Small intestine (tissue), 7 donors: ENCODE data around the gene SLC26A2. TPM values are rescaled to one million over a fixed set of nuclear protein-coding genes. Genes with fewer than 3 reads are reported as not detected.

Experiments
- DNase-seq, 2 donors: peaks; one replicate each; pipeline versions ENCODE4 v3.0.0 to v3.0.0-alpha.2; 2013
- FAIRE-seq: peaks from 2 replicates; lab custom pipeline; 2012; peaks lifted over from hg19 to GRCh38; lab: Jason Lieb, UNC
- H3K27ac ChIP-seq, 3 donors: one replicate each; pipeline ENCODE4 v1.5.1; 2013; ENCODE audit warnings: low read length in 2 of 3, mild to moderate bottlenecking in 2 of 3, control low read depth in 1 of 3, inconsistent platforms in 1 of 3, low read depth in 1 of 3, moderate library complexity in 1 of 3
- H3K27me3 ChIP-seq, 3 donors: one replicate each; pipeline ENCODE4 v1.6.1; 2013; ENCODE audit warnings: low read length in 3 of 3, inconsistent platforms in 1 of 3; ENCODE audit not compliant: control insufficient read depth in 3 of 3, insufficient read depth in 3 of 3
- H3K36me3 ChIP-seq, 3 donors: one replicate each; pipeline ENCODE4 v1.6.1; 2013; ENCODE audit warnings: low read length in 3 of 3, inconsistent platforms in 1 of 3, low read depth in 1 of 3, mild to moderate bottlenecking in 1 of 3, moderate library complexity in 1 of 3; ENCODE audit not compliant: control insufficient read depth in 3 of 3, insufficient read depth in 2 of 3
- H3K4me1 ChIP-seq, 3 donors: one replicate each; pipeline ENCODE4 v1.6.1; 2013; ENCODE audit warnings: low read length in 2 of 3, inconsistent platforms in 1 of 3, low read depth in 1 of 3, mild to moderate bottlenecking in 1 of 3, moderate library complexity in 1 of 3; ENCODE audit not compliant: control insufficient read depth in 3 of 3, insufficient read depth in 2 of 3
- H3K4me3 ChIP-seq, 3 donors: one replicate each; pipeline ENCODE4 v1.5.1; 2013; ENCODE audit warnings: low read length in 3 of 3, control low read depth in 1 of 3, inconsistent platforms in 1 of 3, low read depth in 1 of 3, mild to moderate bottlenecking in 1 of 3, moderate library complexity in 1 of 3
- H3K9me3 ChIP-seq, 2 donors: one replicate each; pipeline ENCODE4 v1.6.1; 2013; ENCODE audit warnings: low read depth in 1 of 2, low read length in 1 of 2; ENCODE audit not compliant: control insufficient read depth in 2 of 2, insufficient read depth in 1 of 2
- WGBS, 3 donors: extraction: QIAGEN DNeasy Blood & Tissue Kit; methylation state at CpG; one replicate each; pipeline ENCODE4 v1.1.7; 2013; 5-methylcytosine and 5-hydroxymethylcytosine counted together
- polyA plus RNA-seq, 4 donors: library from polyadenylated mRNA; stranded (reverse) in 3 of 4; unstranded in 1 of 4; fragments of 200-250 nt in 3 of 4; fragments of 120-200 nt in 1 of 4; gene quantifications; one replicate each; pipeline versions ENCODE4 v1.2.1 to v1.2.3, GENCODE V29; 2013
- donor health status: healthy with polysubstance abuse.
- donor health status: control.
- donor health status: control.
- donor health status: Bipolar disorder and iron deficiency.
- donor health status: healthy.

Gene SLC26A2
- polyA plus RNA-seq, 4 donors = 2.7 to 155 (median 5.5) TPM

- H3K9me3 ChIP-seq = no peaks in the 10 kb centered on the region
- H3K27me3 ChIP-seq = no peaks in the 10 kb centered on the region
- H3K36me3 ChIP-seq = no peaks in the 10 kb centered on the region
- DNase-seq (no peak), FAIRE-seq (no peak)
- WGBS, 3 donors = 76 to 90% (median 81%) methylated on average over 25 of the region's 25 CpGs
- H3K27ac ChIP-seq = no peak overlapping the region
- no peak overlapping the region for H3K4me3 ChIP-seq
- peaks cover 0 to 11% (median 0%) of the 10 kb centered on the region in 3 donors for H3K4me1 ChIP-seq
Measured at GRCh38 chr5:149932445-149933350, 27.9 kb upstream of the SLC26A2 start.

- Histone ChIP-seq H3K9me3 (no peaks in the 10 kb centered on the region), H3K4me3 (no peak overlapping the region), H3K27ac (no peak overlapping the region), H3K27me3 (no peaks in the 10 kb centered on the region), H3K4me1 (peaks cover 0 to 34% (median 0%) of the 10 kb centered on the region in 3 donors), H3K36me3 (no peaks in the 10 kb centered on the region)
- FAIRE-seq = no peak
- no peak for DNase-seq
- 77 to 89% (median 89%) methylated on average over 8 of the region's 8 CpGs for WGBS, 3 donors
Measured at GRCh38 chr5:149935431-149935901, 25.1 kb upstream of the SLC26A2 start.

- peaks cover 0 to 35% (median 0%) of the 10 kb centered on the region in 3 donors for H3K4me1 ChIP-seq
- no peak overlapping the region for H3K4me3 ChIP-seq
- FAIRE-seq (no peak), DNase-seq (no peak)
- H3K9me3 ChIP-seq = no peaks in the 10 kb centered on the region
- no peak overlapping the region for H3K27ac ChIP-seq
- WGBS, 3 donors = 76 to 86% (median 85%) methylated on average over 1 of the region's 1 CpG
- no peaks in the 10 kb centered on the region for H3K36me3 ChIP-seq
- H3K27me3 ChIP-seq = no peaks in the 10 kb centered on the region
Measured at GRCh38 chr5:149936044-149936699, 24.4 kb upstream of the SLC26A2 start.

- peaks cover 0 to 40% (median 0%) of the 10 kb centered on the region in 3 donors for H3K4me1 ChIP-seq
- no peak overlapping the region for H3K4me3 ChIP-seq
- H3K9me3 ChIP-seq = no peaks in the 10 kb centered on the region
- no peak for FAIRE-seq
- WGBS, 3 donors = 85 to 93% (median 90%) methylated on average over 3 of the region's 3 CpGs
- no peaks in the 10 kb centered on the region for H3K36me3 ChIP-seq
- no peak for DNase-seq
- no peak overlapping the region for H3K27ac ChIP-seq
- no peaks in the 10 kb centered on the region for H3K27me3 ChIP-seq
Measured at GRCh38 chr5:149936700-149937091, 23.9 kb upstream of the SLC26A2 start.

DNA sequence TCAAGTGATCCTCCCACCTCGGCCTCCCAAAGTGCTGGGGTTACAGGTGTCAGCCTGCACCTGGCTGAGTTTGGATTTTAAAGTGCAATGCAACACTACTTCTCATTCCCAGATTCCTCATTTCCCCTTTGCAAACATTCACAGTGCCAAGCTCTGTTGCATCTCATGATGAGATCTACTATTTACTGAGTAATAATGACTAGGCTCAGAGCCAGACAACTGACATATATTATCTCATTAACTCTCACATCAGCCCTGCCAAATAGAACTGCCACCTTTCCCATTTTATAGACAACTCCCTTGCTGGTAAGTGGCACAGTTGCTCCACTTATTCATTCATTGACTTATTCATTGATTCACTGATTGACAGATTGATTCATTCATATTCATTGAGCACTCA, 22.9 kb upstream of the SLC26A2 start:
- Histone ChIP-seq H3K4me1 (peaks cover 0 to 49% (median 0%) of the 10 kb centered on the region in 3 donors), H3K9me3 (no peaks in the 10 kb centered on the region), H3K4me3 (no peak overlapping the region), H3K27me3 (no peaks in the 10 kb centered on the region), H3K27ac (no peak overlapping the region), H3K36me3 (no peaks in the 10 kb centered on the region)
- FAIRE-seq = no peak
- DNase-seq = peak in 1 of 2 donors; percentile 33
- WGBS, 3 donors = 10 to 52% (median 35%) methylated on average over 1 of the region's 1 CpG

GRCh38 chr5:149938279-149938678, 22.3 kb upstream of the SLC26A2 start:
- no peaks in the 10 kb centered on the region for H3K36me3 ChIP-seq
- peak overlapping the region in 1 of 3 donors; percentile 86 for H3K27ac ChIP-seq
- no peak overlapping the region for H3K4me3 ChIP-seq
- FAIRE-seq = no peak
- DNase-seq = peak in 1 of 2 donors; percentile 58
- no peaks in the 10 kb centered on the region for H3K9me3 ChIP-seq
- H3K27me3 ChIP-seq = no peaks in the 10 kb centered on the region
- 36 to 40% (median 38%) methylated on average over 2 of the region's 2 CpGs for WGBS, 3 donors
- H3K4me1 ChIP-seq = peaks cover 0 to 50% (median 0%) of the 10 kb centered on the region in 3 donors

GRCh38 chr5:149938791-149939358, 21.7 kb upstream of the SLC26A2 start:
- WGBS, 3 donors = 82 to 91% (median 89%) methylated on average over 6 of the region's 6 CpGs
- Histone ChIP-seq H3K36me3 (no peaks in the 10 kb centered on the region), H3K9me3 (no peaks in the 10 kb centered on the region), H3K4me3 (no peak overlapping the region), H3K27me3 (no peaks in the 10 kb centered on the region), H3K27ac (peak overlapping the region in 1 of 3 donors; percentile 86), H3K4me1 (peaks cover 0 to 56% (median 0%) of the 10 kb centered on the region in 3 donors)
- FAIRE-seq (no peak), DNase-seq (peak in 1 of 2 donors; percentile 68)

GRCh38 chr5:149939546-149939945, 21.0 kb upstream of the SLC26A2 start:
- peak overlapping the region in 1 of 3 donors; percentile 86 for H3K27ac ChIP-seq
- no peak for FAIRE-seq
- no peak for DNase-seq
- no peaks in the 10 kb centered on the region for H3K36me3 ChIP-seq
- peaks cover 0 to 63% (median 0%) of the 10 kb centered on the region in 3 donors for H3K4me1 ChIP-seq
- H3K9me3 ChIP-seq = no peaks in the 10 kb centered on the region
- no peak overlapping the region for H3K4me3 ChIP-seq
- H3K27me3 ChIP-seq = no peaks in the 10 kb centered on the region
- 47 to 68% (median 55%) methylated on average over 6 of the region's 6 CpGs for WGBS, 3 donors
